Neural progenitor cell (in vitro differentiated cells): ENCODE data around the gene MRPS27. TPM values are rescaled to one million over a fixed set of nuclear protein-coding genes. Genes with fewer than 3 reads are reported as not detected.
A peak's percentile ranks its signal among the peaks of the same experiment; 100 is the strongest.

Source experiments
- DNase-seq: peaks from one replicate; pipeline ENCODE4 v3.0.0-alpha.2; 2016; ENCODE audit warnings: low spot score
- H2AFZ ChIP-seq: fragments of 200-600 bp; sonication (generic); replicated peaks from 2 replicates; pipeline ENCODE4 v1.6.1; 2016; ENCODE audit warnings: antibody characterized with exemption
- H3F3A ChIP-seq: fragments of 200-600 bp; sonication (generic); 2 replicates; pipeline ENCODE4 v1.6.1; 2016; ENCODE audit warnings: antibody characterized with exemption, low read depth
- H3K27ac ChIP-seq: fragments of 200-600 bp; sonication (generic); 2 replicates; pipeline ENCODE4 v1.5.1; 2016; ENCODE audit warnings: mild to moderate bottlenecking
- H3K27me3 ChIP-seq: fragments of 200-600 bp; sonication (generic); 2 replicates; pipeline ENCODE4 v1.6.1; 2016; ENCODE audit warnings: mild to moderate bottlenecking, moderate library complexity
- H3K36me3 ChIP-seq: fragments of 200-600 bp; sonication (generic); 2 replicates; pipeline ENCODE4 v1.5.1; 2016
- H3K4me1 ChIP-seq: fragments of 200-600 bp; sonication (generic); 2 replicates; pipeline ENCODE4 v1.6.1; 2016; ENCODE audit warnings: mixed run types
- H3K4me2 ChIP-seq: fragments of 200-600 bp; sonication (generic); 2 replicates; pipeline ENCODE4 v1.6.1; 2016
- H3K4me3 ChIP-seq: fragments of 200-600 bp; sonication (generic); 2 replicates; pipeline ENCODE4 v1.5.1; 2016
- H3K79me2 ChIP-seq: fragments of 200-600 bp; sonication (generic); 2 replicates; pipeline ENCODE4 v1.6.1; 2016; ENCODE audit warnings: low read depth
- H3K9ac ChIP-seq: fragments of 200-600 bp; sonication (generic); 2 replicates; pipeline ENCODE4 v1.6.1; 2016
- H3K9me3 ChIP-seq: fragments of 200-600 bp; sonication (generic); 2 replicates; pipeline ENCODE4 v1.5.1; 2016; ENCODE audit warnings: low read depth
- H4K20me1 ChIP-seq: fragments of 200-600 bp; sonication (generic); 2 replicates; pipeline ENCODE4 v1.6.1; 2016; ENCODE audit warnings: low read depth
- H3K27ac Mint-ChIP-seq: 3 replicates; pipeline ENCODE4 v1.8.0; 2021; ENCODE audit warnings: mixed read lengths
- H3K27me3 Mint-ChIP-seq: 2 replicates; pipeline ENCODE4 v1.8.0; 2022; ENCODE audit warnings: low read depth, mild to moderate bottlenecking, inconsistent platforms, moderate library complexity, mixed read lengths; ENCODE audit not compliant: insufficient read depth
- H3K36me3 Mint-ChIP-seq: 3 replicates; pipeline ENCODE4 v1.8.0; 2021; ENCODE audit warnings: mixed read lengths
- H3K4me1 Mint-ChIP-seq: 3 replicates; pipeline ENCODE4 v1.8.0; 2021; ENCODE audit warnings: mixed read lengths
- H3K4me3 Mint-ChIP-seq: 3 replicates; pipeline ENCODE4 v1.8.0; 2021; ENCODE audit warnings: mild to moderate bottlenecking, moderate library complexity, mixed read lengths
- H3K9me3 Mint-ChIP-seq: 3 replicates; pipeline ENCODE4 v1.8.0; 2020; ENCODE audit warnings: mixed read lengths
- EZH2 ChIP-seq: fragments of 200-600 bp; sonication (generic); IDR thresholded peaks from 2 replicates; pipeline ENCODE4 v1.6.1; 2017; ENCODE audit warnings: antibody characterized with exemption, mild to moderate bottlenecking, moderate library complexity
- EZH2phosphoT487 ChIP-seq: fragments of 200-600 bp; sonication (generic); IDR thresholded peaks from 2 replicates; pipeline ENCODE4 v1.6.1; 2017; ENCODE audit warnings: antibody characterized with exemption
- total RNA-seq: library from RNA; depleted of rRNA; stranded (reverse); fragments of >200 nt; gene quantifications from 2 replicates; pipeline ENCODE4 v1.2.3, GENCODE V29; 2015; ENCODE audit warnings: low replicate concordance
- TF ChIP-seq, protein P1 (sequence below): fragments of 200-600 bp; sonication (generic); IDR thresholded peaks from 2 replicates; pipeline ENCODE4 v1.5.1; 2017; ENCODE audit warnings: antibody characterized with exemption, mild to moderate bottlenecking

MRPS27 gene
- total RNA-seq, 1 donor from 2014 or later, result 154 TPM

DNA sequence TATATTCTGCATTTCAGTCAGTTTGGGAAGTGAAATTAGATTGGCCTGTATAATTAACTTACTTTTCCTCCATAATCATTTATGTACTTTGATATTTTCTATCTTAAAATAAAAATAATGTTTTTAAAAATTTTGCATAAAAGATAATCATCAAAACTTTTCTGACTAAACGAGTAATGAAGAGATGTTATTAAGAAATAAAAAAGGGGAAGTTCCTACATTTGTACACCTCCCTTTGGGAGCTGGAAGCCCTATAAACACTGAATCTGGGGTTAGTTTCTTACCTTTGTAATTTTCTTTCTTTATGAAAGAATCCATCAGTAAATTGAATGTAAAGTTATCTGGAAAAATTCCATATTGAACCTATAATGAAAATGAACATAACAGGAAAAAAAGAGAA lies 86.2 kb downstream of the MRPS27 start:
- H3K9ac ChIP-seq, result no peak overlapping the region
- H3K27me3 ChIP-seq, result no peaks in the 10 kb centered on the region
- H3K79me2 ChIP-seq, result no peaks in the 10 kb centered on the region
- Mint-ChIP-seq H3K27me3 (no peaks in the 10 kb centered on the region), H3K4me1 (peaks cover 22% of the 10 kb centered on the region), H3K9me3 (no peaks in the 10 kb centered on the region), H3K4me3 (no peak overlapping the region), H3K36me3 (peaks cover 19% of the 10 kb centered on the region), H3K27ac (no peak overlapping the region)
- H3K4me3 ChIP-seq, result no peak overlapping the region
- no peak for DNase-seq
- H3K27ac ChIP-seq, result no peak overlapping the region
- H4K20me1 ChIP-seq, result no peaks in the 10 kb centered on the region
- no peaks in the 10 kb centered on the region for H3K9me3 ChIP-seq
- no peak overlapping the region for H2AFZ ChIP-seq
- H3K4me2 ChIP-seq, result no peak overlapping the region
- peaks cover 10% of the 10 kb centered on the region for H3K4me1 ChIP-seq
- no peaks in the 10 kb centered on the region for H3K36me3 ChIP-seq
- H3F3A ChIP-seq, result peaks cover under 1% of the 10 kb centered on the region
- TF ChIP-seq, protein P1, sequence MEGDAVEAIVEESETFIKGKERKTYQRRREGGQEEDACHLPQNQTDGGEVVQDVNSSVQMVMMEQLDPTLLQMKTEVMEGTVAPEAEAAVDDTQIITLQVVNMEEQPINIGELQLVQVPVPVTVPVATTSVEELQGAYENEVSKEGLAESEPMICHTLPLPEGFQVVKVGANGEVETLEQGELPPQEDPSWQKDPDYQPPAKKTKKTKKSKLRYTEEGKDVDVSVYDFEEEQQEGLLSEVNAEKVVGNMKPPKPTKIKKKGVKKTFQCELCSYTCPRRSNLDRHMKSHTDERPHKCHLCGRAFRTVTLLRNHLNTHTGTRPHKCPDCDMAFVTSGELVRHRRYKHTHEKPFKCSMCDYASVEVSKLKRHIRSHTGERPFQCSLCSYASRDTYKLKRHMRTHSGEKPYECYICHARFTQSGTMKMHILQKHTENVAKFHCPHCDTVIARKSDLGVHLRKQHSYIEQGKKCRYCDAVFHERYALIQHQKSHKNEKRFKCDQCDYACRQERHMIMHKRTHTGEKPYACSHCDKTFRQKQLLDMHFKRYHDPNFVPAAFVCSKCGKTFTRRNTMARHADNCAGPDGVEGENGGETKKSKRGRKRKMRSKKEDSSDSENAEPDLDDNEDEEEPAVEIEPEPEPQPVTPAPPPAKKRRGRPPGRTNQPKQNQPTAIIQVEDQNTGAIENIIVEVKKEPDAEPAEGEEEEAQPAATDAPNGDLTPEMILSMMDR, result no peak

DNA sequence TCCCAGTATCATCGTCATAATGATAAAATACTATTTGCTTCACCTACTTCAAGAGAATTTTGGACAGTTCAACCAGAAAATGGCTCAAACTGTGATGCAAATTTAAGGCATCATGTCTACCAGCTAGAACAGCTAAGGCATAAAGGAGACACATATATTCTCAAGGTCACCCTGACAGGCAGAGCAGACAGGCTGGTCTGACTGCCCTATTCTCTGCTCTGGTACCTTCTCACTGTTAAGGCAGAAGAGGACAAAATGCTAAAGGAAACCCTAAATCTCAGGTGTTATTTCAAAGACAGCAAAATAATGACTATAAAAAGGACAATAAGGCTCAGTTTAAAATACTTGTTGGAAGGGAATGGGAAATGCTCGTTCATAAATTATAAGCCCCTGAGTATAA lies 87.2 kb downstream of the MRPS27 start:
- H3K27ac Mint-ChIP-seq, result peak overlapping the region; percentile 44
- peaks cover 20% of the 10 kb centered on the region for H3K36me3 Mint-ChIP-seq
- peaks cover 13% of the 10 kb centered on the region for H3K4me1 Mint-ChIP-seq
- Histone ChIP-seq H3K79me2 (no peaks in the 10 kb centered on the region), H3K4me2 (no peak overlapping the region), H3K9me3 (no peaks in the 10 kb centered on the region), H3K9ac (no peak overlapping the region), H3F3A (no peaks in the 10 kb centered on the region), H3K4me1 (peaks cover under 1% of the 10 kb centered on the region), H3K36me3 (peaks cover 8% of the 10 kb centered on the region), H4K20me1 (no peaks in the 10 kb centered on the region), H3K4me3 (no peak overlapping the region), H2AFZ (no peak overlapping the region), H3K27me3 (no peaks in the 10 kb centered on the region), H3K27ac (no peak overlapping the region)
- DNase-seq, result no peak
- no peak overlapping the region for H3K4me3 Mint-ChIP-seq
- no peaks in the 10 kb centered on the region for H3K9me3 Mint-ChIP-seq
- TF ChIP-seq, protein P1, result no peak
- TF ChIP-seq EZH2phosphoT487, result no peak
- no peak for TF ChIP-seq EZH2
- no peaks in the 10 kb centered on the region for H3K27me3 Mint-ChIP-seq

GRCh38 chr5:72231991-72232703 lies 87.9 kb downstream of the MRPS27 start:
- H3K4me3 ChIP-seq, result no peak overlapping the region
- no peak overlapping the region for H3K9ac ChIP-seq
- Mint-ChIP-seq H3K27me3 (no peaks in the 10 kb centered on the region), H3K4me1 (peaks cover 13% of the 10 kb centered on the region), H3K27ac (no peak overlapping the region), H3K36me3 (peaks cover 18% of the 10 kb centered on the region), H3K9me3 (no peaks in the 10 kb centered on the region), H3K4me3 (no peak overlapping the region)
- H3K27ac ChIP-seq, result no peak overlapping the region
- no peak for DNase-seq
- H2AFZ ChIP-seq, result no peak overlapping the region
- H3K4me1 ChIP-seq, result no peaks in the 10 kb centered on the region
- TF ChIP-seq, protein P1, result no peak
- no peak for TF ChIP-seq EZH2
- H3K36me3 ChIP-seq, result peaks cover 8% of the 10 kb centered on the region
- no peaks in the 10 kb centered on the region for H3F3A ChIP-seq
- no peaks in the 10 kb centered on the region for H3K27me3 ChIP-seq
- H3K4me2 ChIP-seq, result no peak overlapping the region
- no peaks in the 10 kb centered on the region for H4K20me1 ChIP-seq
- no peaks in the 10 kb centered on the region for H3K9me3 ChIP-seq
- H3K79me2 ChIP-seq, result no peaks in the 10 kb centered on the region
